ENCODE measurements around the gene SOCS6.
"Not testable (repeated sequence)": the region's sequence is repeated elsewhere in the genome, so short reads cannot be mapped to it uniquely, and the experiment has no call there.

The SOCS6 gene

GRCh38 chr18:70354771-70355170 lies 65.9 kb downstream of the SOCS6 start:
- intact Hi-C loops (cut with DNase I; ENCODE audit: low total_unique reads) = no loop called here
- no peak for DNase-seq
- no peak for TF ChIP-seq CTCF (IDR thresholded peaks at IDR 0.05)

GRCh38 chr18:70355620-70356385 lies 67.0 kb downstream of the SOCS6 start:
- intact Hi-C loops (cut with DNase I; ENCODE audit: low total_unique reads) = no loop called here
- H3K4me3 ChIP-seq = no peak overlapping the region
- DNase-seq = no peak
- peaks cover 13 to 18% (median 16%) of the 10 kb centered on the region in 3 donors for H3K36me3 ChIP-seq
- no peaks in the 10 kb centered on the region for H3K27me3 ChIP-seq
- no peak for TF ChIP-seq CTCF (IDR thresholded peaks at IDR 0.05)
- H3K4me1 ChIP-seq = no peaks in the 10 kb centered on the region
- peaks cover 0 to 12% (median 0%) of the 10 kb centered on the region in 3 donors for H3K9me3 ChIP-seq
- no peak overlapping the region for H3K27ac ChIP-seq

More at GRCh38 chr18:70354771-70355170, 65.9 kb downstream of the SOCS6 start:
- no peaks in the 10 kb centered on the region for H3K4me1 ChIP-seq
- H3K36me3 ChIP-seq = peaks cover 19 to 22% (median 19%) of the 10 kb centered on the region in 3 donors
- H3K9me3 ChIP-seq = peaks cover 0 to 12% (median 0%) of the 10 kb centered on the region in 3 donors
- no peak overlapping the region for H3K27ac ChIP-seq
- H3K4me3 ChIP-seq = no peak overlapping the region
- no peaks in the 10 kb centered on the region for H3K27me3 ChIP-seq

GRCh38 chr18:70358105-70358406 lies 69.2 kb downstream of the SOCS6 start:
- intact Hi-C loops (cut with DNase I; ENCODE audit: low total_unique reads) = not testable (repeated sequence)

GRCh38 chr18:70359071-70359470 lies 70.2 kb downstream of the SOCS6 start:
- DNase-seq = no peak
- no peaks in the 10 kb centered on the region for H3K36me3 ChIP-seq
- no peak overlapping the region for H3K27ac ChIP-seq
- intact Hi-C loops (cut with DNase I; ENCODE audit: low total_unique reads) = no loop called here
- no peaks in the 10 kb centered on the region for H3K4me1 ChIP-seq
- no peak overlapping the region for H3K4me3 ChIP-seq
- no peak for TF ChIP-seq CTCF (IDR thresholded peaks at IDR 0.05)
- H3K9me3 ChIP-seq = peaks cover 0 to 12% (median 0%) of the 10 kb centered on the region in 3 donors
- no peaks in the 10 kb centered on the region for H3K27me3 ChIP-seq

More at GRCh38 chr18:70358105-70358406, 69.2 kb downstream of the SOCS6 start:
- H3K4me1 ChIP-seq, H3K36me3 ChIP-seq, H3K27me3 ChIP-seq, DNase-seq, H3K27ac ChIP-seq, H3K4me3 ChIP-seq: not testable (repeated sequence)
- H3K9me3 ChIP-seq = peaks cover 0 to 12% (median 0%) of the 10 kb centered on the region in 3 donors

- Histone ChIP-seq H3K27ac (no peak overlapping the region), H3K4me1 (no peaks in the 10 kb centered on the region), H3K9me3 (no peaks in the 10 kb centered on the region), H3K27me3 (no peaks in the 10 kb centered on the region), H3K4me3 (no peak overlapping the region), H3K36me3 (no peaks in the 10 kb centered on the region)
- no peak for DNase-seq
- no peak for TF ChIP-seq CTCF (IDR thresholded peaks at IDR 0.05)
- intact Hi-C loops (cut with DNase I; ENCODE audit: low total_unique reads) = no loop called here
Measured at GRCh38 chr18:70362258-70362657, 73.4 kb downstream of the SOCS6 start.

GRCh38 chr18:70363861-70364260 lies 75.0 kb downstream of the SOCS6 start:
- Histone ChIP-seq H3K27ac (no peak overlapping the region), H3K4me1 (no peaks in the 10 kb centered on the region), H3K9me3 (no peaks in the 10 kb centered on the region), H3K36me3 (no peaks in the 10 kb centered on the region), H3K4me3 (no peak overlapping the region), H3K27me3 (no peaks in the 10 kb centered on the region)
- TF ChIP-seq CTCF (IDR thresholded peaks at IDR 0.05) = no peak
- intact Hi-C loops (cut with DNase I; ENCODE audit: low total_unique reads) = no loop called here
- DNase-seq = no peak

Data from tibial artery (tissue), 4 donors.